HS-5 (cell line): Measurements from ENCODE around the gene ENSA.
"Not testable (repeated sequence)": the region's sequence is repeated elsewhere in the genome, so short reads cannot be mapped to it uniquely, and the experiment has no call there.

Experiments used
- DNase-seq: peaks from one replicate; pipeline ENCODE4 v3.0.0-alpha.2; 2012; ENCODE audit warnings: low read depth

ENSA gene, protein sequence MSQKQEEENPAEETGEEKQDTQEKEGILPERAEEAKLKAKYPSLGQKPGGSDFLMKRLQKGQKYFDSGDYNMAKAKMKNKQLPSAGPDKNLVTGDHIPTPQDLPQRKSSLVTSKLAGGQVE

DNA sequence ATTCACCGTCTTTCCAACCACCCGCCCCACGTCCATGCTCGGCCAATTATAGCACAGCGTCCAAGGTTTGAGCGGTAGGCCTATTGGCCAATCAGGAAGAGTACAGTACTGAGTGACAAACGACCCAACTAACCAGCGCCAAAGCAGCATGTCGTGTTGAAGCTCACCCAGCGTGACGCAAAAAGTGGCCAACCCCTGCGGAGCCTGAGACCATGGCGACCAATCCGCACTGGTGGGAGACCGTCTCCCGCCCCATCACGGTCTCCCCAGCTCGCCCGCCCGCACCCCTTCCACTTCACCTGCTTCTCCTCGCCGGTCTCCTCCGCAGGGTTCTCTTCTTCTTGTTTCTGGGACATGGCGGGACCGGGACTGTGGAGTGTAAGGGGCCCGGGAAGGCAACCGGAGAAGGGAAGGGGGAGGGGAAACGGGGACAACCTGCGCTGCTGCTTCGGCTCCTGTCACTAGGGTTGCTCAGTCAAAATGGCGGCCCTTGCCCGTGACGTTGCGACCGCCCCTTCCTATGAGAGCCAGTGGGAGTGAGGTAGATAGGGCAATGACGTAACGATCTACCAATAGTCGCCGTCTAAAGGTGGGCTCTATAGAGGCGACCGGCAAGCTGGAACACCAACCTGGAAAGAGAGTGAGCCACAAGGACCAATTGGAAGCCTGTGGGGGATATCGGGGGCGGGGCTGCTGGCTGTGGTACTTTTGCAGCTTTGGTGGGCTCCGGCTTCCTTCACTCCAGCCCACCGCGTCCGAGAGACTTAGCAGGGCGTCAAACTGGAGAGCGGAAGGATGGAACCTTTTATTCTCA lies at the start of gene ENSA:
Gene ENSA, minus strand, starts transcription at position 498 of the 814 bp plus-strand sequence. Its CDS starts 142 bp downstream, at position 356.
- DNase-seq, result peak; percentile 98

DNA sequence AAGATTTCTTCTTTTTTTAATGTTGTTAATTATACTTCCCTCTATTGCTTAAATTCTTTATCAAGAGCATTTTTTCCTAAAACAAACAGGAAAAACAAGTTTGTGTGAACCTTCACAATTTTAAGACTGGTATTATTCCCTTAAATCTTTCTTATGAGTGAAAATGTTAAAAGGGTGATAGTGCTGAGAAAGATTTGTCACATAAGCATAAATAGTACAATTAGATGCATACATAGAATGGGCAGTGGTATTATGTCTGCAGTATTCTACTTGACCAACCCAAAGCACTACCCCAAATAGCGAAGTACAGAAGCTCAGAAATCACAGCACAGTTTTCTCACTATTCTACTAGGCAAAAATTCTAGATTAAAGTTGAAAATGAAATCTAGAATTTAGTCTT lies 49.6 kb upstream of the ENSA start:
- no peak for DNase-seq

GRCh38 chr1:150674881-150675280 lies 45.5 kb upstream of the ENSA start:
- no peak for DNase-seq

DNA sequence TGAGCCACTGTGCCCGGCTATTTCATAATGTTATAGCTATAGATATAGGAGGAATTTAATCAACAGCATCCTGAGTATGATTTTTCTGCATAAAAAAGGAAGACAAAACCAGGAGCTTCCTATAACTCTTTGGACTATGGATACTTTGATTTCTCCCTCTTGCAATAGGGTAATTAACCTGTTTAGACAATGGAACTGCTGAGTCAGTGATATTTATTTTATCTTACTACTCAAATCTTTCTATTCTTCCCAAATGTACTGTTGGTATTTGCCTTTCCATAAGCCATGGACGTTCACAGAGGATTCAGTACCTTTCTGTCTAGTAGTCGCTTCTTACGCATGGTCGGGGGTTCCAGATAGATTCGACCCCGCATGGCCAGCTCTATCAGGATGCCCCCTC lies 33.9 kb upstream of the ENSA start:
- DNase-seq, result no peak

DNA sequence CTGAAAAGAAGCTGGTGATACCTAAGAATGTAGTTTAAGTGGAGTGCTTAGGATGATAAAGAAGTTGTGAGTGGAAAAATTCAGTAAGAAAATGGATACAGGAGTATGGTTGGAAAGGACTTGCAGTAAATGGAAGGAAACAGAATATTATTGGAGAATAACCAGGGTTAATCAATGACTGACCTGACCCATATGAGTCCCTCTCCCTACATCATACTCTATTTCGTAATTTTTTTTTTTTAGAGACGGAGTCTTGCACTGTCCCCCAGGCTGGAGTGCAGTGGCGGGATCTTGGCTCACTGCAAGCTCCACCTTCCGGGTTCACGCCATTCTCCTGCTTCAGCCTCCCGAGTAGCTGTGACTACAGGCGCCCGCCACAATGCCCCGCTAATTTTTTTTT lies 33.4 kb upstream of the ENSA start:
- DNase-seq, result no peak

DNA sequence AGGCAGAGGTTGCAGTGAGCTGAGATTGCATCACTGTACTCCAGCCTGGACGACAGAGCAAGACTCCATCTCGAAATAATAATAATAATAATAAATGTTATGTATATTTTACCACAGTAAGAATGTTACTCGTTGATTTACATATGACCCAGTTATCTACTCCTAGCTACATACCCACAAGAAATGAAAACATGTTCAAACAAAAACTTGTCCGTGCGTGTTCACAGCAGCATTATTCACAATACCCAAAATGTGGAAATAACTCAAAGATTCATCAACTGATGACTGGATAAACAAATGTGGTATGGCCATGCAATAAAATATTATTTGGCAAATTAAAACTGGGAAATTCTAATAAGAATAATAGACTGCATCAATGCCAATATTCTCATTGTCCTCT lies 31.7 kb upstream of the ENSA start:
- no peak for DNase-seq

DNA sequence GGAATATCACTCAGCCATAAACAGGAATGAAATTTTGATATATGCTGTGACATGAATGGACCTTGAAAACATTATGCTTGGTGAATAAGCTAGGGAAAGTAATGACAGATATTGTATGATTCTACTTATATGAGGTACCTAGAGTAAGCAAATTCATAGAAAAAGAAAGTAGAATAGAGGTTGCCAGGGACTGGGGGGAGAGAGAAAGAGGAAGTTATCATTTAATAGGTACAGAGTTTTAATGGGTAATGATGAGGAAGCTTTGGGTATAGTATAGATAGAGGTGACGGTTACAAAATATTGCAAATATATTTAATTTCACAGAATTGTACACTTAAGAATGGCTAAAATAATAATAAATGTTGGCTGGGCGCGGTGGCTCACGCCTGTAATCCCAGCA lies 31.2 kb upstream of the ENSA start:
- no peak for DNase-seq

DNA sequence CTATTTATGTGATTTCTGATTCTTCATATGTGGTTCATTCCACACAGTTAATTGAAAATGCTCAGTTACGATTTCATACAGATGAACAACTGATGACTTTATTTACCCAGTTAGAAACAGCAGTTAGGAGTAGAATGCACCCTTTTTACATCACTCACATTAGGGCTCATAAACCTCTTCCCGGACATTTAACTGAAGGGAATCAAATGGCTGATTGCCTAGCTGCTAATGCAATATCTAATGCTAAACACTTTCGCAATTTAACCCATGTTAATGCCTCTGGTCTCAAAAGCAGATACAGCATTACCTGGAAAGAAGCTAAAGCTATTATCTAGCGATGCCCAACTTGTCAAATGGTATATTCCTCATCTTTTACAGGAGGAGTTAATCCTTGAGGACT lies 27.7 kb upstream of the ENSA start:
- not testable (repeated sequence) for DNase-seq

GRCh38 chr1:150654635-150655034 lies 25.2 kb upstream of the ENSA start:
- DNase-seq, result not testable (repeated sequence)

GRCh38 chr1:150650193-150650592 lies 20.8 kb upstream of the ENSA start:
- DNase-seq, result no peak

DNA sequence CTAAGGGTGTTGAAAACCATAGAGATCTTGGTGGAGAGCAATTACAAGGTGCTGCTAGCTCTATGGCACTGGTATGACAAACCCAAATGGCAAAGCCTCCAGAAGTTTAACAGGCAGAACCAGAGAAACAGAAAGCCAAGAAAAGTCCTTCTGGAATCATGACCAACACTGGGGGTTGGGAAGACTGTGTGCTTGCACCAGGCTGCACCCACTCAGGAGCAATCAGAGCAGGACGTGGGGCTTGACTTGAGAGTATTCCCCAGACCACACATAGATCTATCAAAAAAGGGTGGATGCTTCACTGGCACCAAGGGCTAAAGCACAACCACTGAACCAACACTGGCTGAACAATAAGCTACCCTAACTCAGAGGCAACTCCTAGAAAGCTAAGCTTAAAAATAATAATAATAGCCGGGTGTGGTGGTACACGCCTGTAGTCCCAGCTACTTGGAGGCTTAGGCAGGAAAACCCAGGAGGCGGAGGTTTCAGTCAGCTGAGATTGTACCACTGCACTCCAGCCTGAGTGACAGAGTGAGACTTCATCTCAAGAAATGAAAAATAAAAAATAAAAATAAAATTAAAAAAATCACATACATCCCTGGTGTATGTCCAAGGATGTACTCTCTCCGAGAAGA lies 20.1 kb upstream of the ENSA start:
- no peak for DNase-seq

- no peak for DNase-seq
Measured at GRCh38 chr1:150642296-150642695, 12.9 kb upstream of the ENSA start.

GRCh38 chr1:150641126-150641815 lies 11.9 kb upstream of the ENSA start:
- not testable (repeated sequence) for DNase-seq

DNA sequence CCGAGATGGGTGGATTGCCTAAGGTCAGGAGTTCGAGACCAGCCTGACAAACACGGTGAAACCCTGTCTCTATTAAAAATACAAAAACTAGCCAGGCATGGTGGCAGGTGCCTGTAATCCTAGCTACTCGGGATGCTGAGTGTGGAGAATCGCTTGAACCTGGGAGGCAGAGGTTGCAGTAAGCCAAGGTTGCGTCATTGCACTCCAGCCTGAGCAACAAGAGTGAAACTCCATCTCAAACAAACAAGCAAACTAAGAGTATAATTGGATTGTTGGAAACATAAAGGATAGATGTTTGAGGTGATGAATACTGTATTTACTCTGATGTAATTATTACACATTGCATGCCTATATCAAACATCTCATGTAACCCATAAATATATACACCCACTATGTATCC lies 9.0 kb upstream of the ENSA start:
- DNase-seq, result not testable (repeated sequence)

- not testable (repeated sequence) for DNase-seq
Measured at GRCh38 chr1:150634839-150635622, 5.6 kb upstream of the ENSA start.

DNA sequence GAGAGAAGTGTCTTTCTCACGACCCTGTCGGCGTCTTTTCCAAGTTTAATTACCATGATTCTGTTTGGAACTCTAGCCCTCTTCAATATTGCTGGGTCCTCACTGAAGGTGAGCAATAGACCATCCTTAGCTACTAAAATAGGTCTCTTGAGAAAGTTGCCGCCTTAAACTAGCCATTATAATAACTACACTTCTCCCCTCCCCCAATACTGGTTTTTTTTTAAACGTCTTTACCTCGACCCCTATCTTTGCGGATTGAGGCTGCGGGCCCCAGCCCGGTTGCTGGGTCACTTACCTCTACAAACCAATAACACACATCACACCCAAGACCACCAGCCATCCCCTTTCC lies 672 bp downstream of the ENSA start:
- DNase-seq, result no peak

GRCh38 chr1:150627826-150628410 lies 1.5 kb downstream of the ENSA start:
- no peak for DNase-seq

GRCh38 chr1:150626150-150626549 lies 3.3 kb downstream of the ENSA start:
- DNase-seq, result no peak

GRCh38 chr1:150624546-150624945 lies 4.9 kb downstream of the ENSA start:
- DNase-seq, result not testable (repeated sequence)

DNA sequence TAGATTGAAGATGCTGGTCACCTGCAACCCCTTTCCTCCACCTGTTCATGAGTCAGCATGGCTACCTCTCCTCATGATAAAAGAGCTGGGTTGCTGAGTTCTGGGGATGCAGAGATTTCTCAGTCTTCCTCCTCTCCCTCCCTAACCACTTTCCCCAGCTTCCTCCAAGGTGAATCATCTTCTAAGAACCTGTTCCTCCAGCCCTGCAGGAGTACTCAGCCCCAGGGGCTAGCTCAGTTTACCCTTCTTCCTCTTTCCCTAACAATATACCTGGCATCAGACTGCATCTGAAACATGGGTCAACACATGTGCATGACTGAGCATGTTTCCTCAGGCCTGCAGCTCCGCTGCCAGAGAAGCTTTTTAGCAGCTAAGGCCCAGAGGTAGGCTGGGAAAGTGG lies 5.3 kb downstream of the ENSA start:
- not testable (repeated sequence) for DNase-seq

DNA sequence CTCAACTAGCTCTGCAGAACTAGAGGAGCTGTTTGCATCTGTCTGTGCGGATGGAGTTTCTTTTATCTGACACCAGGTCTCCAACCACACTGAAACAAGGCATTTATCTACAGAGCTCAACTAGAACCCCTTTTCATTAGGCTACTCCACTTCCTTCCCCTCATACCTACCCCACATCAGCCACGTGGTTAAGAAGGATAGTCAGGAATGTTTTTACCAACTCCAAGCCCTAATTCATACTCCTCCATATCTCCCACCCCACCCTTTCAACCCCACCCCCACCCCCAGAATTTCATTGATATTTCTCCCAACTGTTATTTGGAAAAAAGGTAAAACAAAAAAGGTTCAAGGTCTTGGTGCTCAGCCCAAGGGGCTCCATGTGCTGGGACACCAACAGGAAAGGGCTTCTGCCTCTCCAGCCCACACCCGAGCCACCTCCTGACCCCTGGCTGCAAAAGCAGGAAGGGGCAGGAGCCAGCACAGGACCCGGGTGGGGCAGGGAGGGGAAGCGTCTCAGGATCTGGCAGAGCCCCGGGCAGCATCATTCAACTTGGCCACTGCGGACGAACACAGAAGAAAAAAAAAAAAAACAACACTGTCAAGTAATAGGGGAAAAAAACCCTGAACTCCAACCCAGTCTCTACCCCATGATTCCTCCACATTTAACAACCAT lies 7.0 kb downstream of the ENSA start:
- no peak for DNase-seq
